ENCODE measurements around the gene PPP1R2.
"Not testable (repeated sequence)": the region's sequence is repeated elsewhere in the genome, so short reads cannot be mapped to it uniquely, and the experiment has no call there.

Gene PPP1R2

GRCh38 chr3:195542698-195543499 lies at the start of gene PPP1R2:
Gene PPP1R2, minus strand, starts transcription at chr3:195543325. Its CDS starts 300 bp downstream, at chr3:195543025.
- peak; percentile 44 for DNase-seq (ENCODE audit: low read depth)
- TF ChIP-seq, protein P1, sequence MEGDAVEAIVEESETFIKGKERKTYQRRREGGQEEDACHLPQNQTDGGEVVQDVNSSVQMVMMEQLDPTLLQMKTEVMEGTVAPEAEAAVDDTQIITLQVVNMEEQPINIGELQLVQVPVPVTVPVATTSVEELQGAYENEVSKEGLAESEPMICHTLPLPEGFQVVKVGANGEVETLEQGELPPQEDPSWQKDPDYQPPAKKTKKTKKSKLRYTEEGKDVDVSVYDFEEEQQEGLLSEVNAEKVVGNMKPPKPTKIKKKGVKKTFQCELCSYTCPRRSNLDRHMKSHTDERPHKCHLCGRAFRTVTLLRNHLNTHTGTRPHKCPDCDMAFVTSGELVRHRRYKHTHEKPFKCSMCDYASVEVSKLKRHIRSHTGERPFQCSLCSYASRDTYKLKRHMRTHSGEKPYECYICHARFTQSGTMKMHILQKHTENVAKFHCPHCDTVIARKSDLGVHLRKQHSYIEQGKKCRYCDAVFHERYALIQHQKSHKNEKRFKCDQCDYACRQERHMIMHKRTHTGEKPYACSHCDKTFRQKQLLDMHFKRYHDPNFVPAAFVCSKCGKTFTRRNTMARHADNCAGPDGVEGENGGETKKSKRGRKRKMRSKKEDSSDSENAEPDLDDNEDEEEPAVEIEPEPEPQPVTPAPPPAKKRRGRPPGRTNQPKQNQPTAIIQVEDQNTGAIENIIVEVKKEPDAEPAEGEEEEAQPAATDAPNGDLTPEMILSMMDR (conservative IDR thresholded peaks at IDR 0.05; ENCODE audit: low read depth, low read length): no peak
- peak within 1 kb of the TSS; percentile 79 for H3K4me3 ChIP-seq (ENCODE audit: low read length)

- H3K4me3 ChIP-seq (ENCODE audit: low read length): no peak overlapping the region
- TF ChIP-seq, protein P1 (conservative IDR thresholded peaks at IDR 0.05; ENCODE audit: low read depth, low read length): no peak
- no peak for DNase-seq (ENCODE audit: low read depth)
Observed at GRCh38 chr3:195591852-195592251, 48.7 kb upstream of the PPP1R2 start.

- no peak overlapping the region for H3K4me3 ChIP-seq (ENCODE audit: low read length)
- TF ChIP-seq, protein P1 (conservative IDR thresholded peaks at IDR 0.05; ENCODE audit: low read depth, low read length): no peak
- no peak for DNase-seq (ENCODE audit: low read depth)
Observed at GRCh38 chr3:195591220-195591619, 48.1 kb upstream of the PPP1R2 start.

DNA sequence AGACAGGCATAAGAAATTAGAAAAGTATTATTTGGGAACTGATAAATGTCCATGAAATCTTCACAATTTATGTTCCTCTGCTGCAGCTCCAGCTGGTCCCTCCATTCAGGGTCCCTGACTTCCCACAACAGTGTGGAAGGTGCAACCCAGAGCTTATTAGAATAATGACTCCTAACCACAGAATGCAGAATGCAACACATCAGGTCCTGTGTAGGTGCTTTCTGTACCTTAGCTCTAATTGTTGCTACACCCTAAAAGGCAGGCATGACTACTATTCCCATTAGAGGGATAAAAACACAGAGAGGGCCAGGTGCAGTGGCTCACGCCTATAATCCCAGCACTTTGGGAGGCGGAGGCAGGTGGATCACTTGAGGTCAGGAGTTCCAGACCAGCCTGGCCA lies 47.3 kb upstream of the PPP1R2 start:
- not testable (repeated sequence) for H3K4me3 ChIP-seq (ENCODE audit: low read length); DNase-seq (ENCODE audit: low read depth)

- not testable (repeated sequence) for H3K4me3 ChIP-seq (ENCODE audit: low read length); DNase-seq (ENCODE audit: low read depth)
Observed at GRCh38 chr3:195589796-195590195, 46.7 kb upstream of the PPP1R2 start.

DNA sequence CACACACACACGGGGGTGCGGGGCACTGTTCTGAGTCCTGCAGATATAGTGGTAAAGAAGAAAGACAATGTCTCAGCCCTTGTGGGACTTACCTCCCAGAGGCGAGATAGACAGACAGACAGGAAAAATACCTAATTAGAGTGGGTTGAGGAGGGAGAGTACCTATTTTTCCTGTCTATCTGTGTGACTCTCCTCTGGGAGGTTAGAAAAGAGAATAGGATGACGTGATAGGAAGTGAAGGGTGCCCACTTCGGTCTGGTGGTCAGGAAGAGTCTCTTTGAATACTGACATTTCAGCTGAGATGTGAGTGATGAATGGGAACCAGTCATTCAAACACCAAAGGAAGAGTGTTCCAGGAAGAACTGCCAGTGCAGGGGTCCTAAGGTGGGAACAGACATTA lies 44.7 kb upstream of the PPP1R2 start:
- TF ChIP-seq, protein P1 (conservative IDR thresholded peaks at IDR 0.05; ENCODE audit: low read depth, low read length): no peak
- no peak overlapping the region for H3K4me3 ChIP-seq (ENCODE audit: low read length)
- no peak for DNase-seq (ENCODE audit: low read depth)

DNA sequence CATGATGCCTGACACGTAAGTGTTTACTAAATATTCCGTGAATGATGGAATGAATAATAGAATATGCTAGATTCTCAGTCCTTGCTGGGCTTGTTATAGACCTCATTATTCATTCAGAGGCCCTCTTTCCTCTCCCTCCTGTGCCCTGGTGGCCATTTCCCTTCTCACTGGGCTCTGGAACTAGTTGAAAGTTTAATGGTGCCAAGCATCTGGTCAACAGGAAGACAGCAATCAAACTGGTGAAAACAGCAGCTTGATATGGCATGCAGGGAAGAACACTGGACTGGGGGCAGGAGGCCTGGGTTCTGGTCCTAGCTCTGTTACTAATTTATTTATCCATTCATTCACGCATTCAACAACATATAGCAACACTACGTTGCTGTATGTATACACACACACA lies 44.3 kb upstream of the PPP1R2 start:
- H3K4me3 ChIP-seq (ENCODE audit: low read length): no peak overlapping the region
- DNase-seq (ENCODE audit: low read depth): no peak
- TF ChIP-seq, protein P1 (conservative IDR thresholded peaks at IDR 0.05; ENCODE audit: low read depth, low read length): no peak

DNA sequence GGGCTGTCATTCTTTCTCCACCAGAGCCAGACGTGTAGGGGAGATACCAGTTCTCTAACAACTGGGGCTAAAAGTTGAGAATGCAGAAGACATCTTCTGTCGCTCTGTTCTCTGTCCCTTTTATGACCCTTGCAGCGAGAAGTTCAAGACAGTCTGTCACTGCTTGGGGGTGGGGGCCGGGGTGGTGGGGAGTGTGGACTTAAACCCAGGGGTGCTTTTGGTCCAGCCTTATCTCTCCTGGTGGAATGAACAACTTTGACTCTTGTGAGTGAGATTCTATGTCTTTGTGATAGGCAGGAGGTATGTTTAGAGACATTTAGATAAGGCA lies 41.4 kb upstream of the PPP1R2 start:
- no peak for DNase-seq (ENCODE audit: low read depth)
- TF ChIP-seq, protein P1 (conservative IDR thresholded peaks at IDR 0.05; ENCODE audit: low read depth, low read length): no peak
- no peak overlapping the region for H3K4me3 ChIP-seq (ENCODE audit: low read length)
